Measurements from ENCODE around the gene IRS2.
A peak's percentile ranks its signal among the peaks of the same experiment; 100 is the strongest.

The IRS2 gene

DNA sequence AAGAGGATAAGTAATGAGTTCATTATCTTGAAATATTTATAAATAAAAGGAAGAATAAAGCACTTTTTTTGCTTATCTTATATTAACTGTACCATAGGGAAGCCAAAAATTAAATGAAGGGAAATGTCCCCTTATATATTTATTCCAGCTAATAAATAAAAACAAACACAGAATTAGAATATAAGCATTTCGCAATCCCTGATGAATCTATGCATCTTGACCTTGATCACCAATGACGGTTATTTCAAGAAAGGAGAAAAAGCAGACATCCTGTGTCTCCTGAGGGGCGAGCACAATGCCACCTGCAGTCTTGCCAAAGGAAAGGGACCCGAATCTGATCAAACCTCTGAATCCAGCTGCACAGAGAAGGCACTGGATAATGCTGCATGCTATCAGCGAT is 29.3 kb upstream of the IRS2 start:
- DNase-seq: no peak
- H3K4me2 ChIP-seq (ENCODE audit: low read length, poor library complexity, severe bottlenecking): no peak overlapping the region
- no peak overlapping the region for H2BK120ac ChIP-seq (ENCODE audit: low read depth, low read length)
- H2BK5ac ChIP-seq (ENCODE audit: low read depth, low read length, poor library complexity, severe bottlenecking): no peak overlapping the region
- no peak overlapping the region for H3K23ac ChIP-seq (ENCODE audit: low read length in 2 of 2)
- H3K27ac ChIP-seq (ENCODE audit: low read length, poor library complexity, severe bottlenecking): no peak overlapping the region
- H3K9ac ChIP-seq (ENCODE audit: low read length): no peak overlapping the region
- H2BK15ac ChIP-seq (ENCODE audit: low read depth, poor library complexity, severe bottlenecking): no peak overlapping the region
- no peaks in the 10 kb centered on the region for H3K9me3 ChIP-seq (ENCODE audit: control insufficient read depth, low read length)
- H3K14ac ChIP-seq (ENCODE audit: low read length in 2 of 2): no peak overlapping the region
- H2BK12ac ChIP-seq (ENCODE audit: low read length in 2 of 2): no peak overlapping the region
- peaks cover 0 to 4% of the 10 kb centered on the region in 2 experiments for H3K27me3 ChIP-seq (ENCODE audit: control insufficient read depth in 1 of 2, insufficient read depth in 1 of 2, low read length in 2 of 2)
- no peak overlapping the region for H4K91ac ChIP-seq (ENCODE audit: low read length)
- peaks cover 9% of the 10 kb centered on the region for H3K4me1 ChIP-seq (ENCODE audit: control insufficient read depth, insufficient read depth, low read depth, low read length)
- H3K36me3 ChIP-seq (ENCODE audit: control insufficient read depth in 1 of 2, insufficient read depth in 2 of 2, low read depth in 1 of 2, low read length in 2 of 2): no peaks in the 10 kb centered on the region
- 89% methylated on average over 5 of the region's 5 CpGs for WGBS
- H4K8ac ChIP-seq (ENCODE audit: low read length): no peak overlapping the region
- no peak overlapping the region for H2AFZ ChIP-seq (ENCODE audit: low read depth, low read length)
- no peaks in the 10 kb centered on the region for H3K79me1 ChIP-seq (replicated peaks; ENCODE audit: low read length, poor library complexity, severe bottlenecking)
- no peak overlapping the region for H3K4me3 ChIP-seq (ENCODE audit: insufficient read depth in 1 of 2, low read depth in 1 of 2, low read length in 2 of 2)
- H3K18ac ChIP-seq (ENCODE audit: low read depth in 1 of 2, low read length in 2 of 2): no peak overlapping the region
- H3K4ac ChIP-seq (ENCODE audit: low read depth in 1 of 2, low read length in 2 of 2): no peak overlapping the region
- no peak overlapping the region for H2AK5ac ChIP-seq (ENCODE audit: low read length, severe bottlenecking)

DNA sequence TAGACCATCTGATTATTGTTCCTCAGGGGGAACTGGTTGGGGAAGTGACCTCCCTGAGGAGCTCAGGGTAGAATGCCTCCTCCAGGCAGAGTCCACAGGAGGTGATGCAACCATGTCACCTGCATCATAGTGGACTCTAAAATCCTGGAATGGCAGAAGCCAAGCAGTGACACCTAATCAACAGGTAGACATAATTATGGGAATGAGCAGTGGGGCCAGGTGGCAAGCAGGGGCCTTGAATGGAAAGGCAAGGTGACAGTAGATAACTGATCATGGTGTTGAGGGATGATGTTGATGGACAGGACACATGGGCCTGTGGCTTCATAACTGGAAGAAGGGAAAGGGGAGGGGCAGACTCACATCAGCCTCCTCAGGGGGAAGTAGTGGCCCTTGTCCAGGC is 27.3 kb upstream of the IRS2 start:
- Histone ChIP-seq H2AFZ (ENCODE audit: low read depth, low read length) (no peak overlapping the region), H3K4ac (ENCODE audit: low read depth in 1 of 2, low read length in 2 of 2) (no peak overlapping the region), H3K23ac (ENCODE audit: low read length in 2 of 2) (no peak overlapping the region), H3K14ac (ENCODE audit: low read length in 2 of 2) (no peak overlapping the region), H3K9ac (ENCODE audit: low read length) (no peak overlapping the region), H2BK12ac (ENCODE audit: low read length in 2 of 2) (no peak overlapping the region), H3K9me3 (ENCODE audit: control insufficient read depth, low read length) (no peaks in the 10 kb centered on the region), H3K18ac (ENCODE audit: low read depth in 1 of 2, low read length in 2 of 2) (no peak overlapping the region), H3K36me3 (ENCODE audit: control insufficient read depth in 1 of 2, insufficient read depth in 2 of 2, low read depth in 1 of 2, low read length in 2 of 2) (no peaks in the 10 kb centered on the region), H4K8ac (ENCODE audit: low read length) (no peak overlapping the region), H3K79me1 (replicated peaks; ENCODE audit: low read length, poor library complexity, severe bottlenecking) (no peaks in the 10 kb centered on the region), H3K4me1 (ENCODE audit: control insufficient read depth, insufficient read depth, low read depth, low read length) (peaks cover 11% of the 10 kb centered on the region), H3K27ac (ENCODE audit: low read length, poor library complexity, severe bottlenecking) (no peak overlapping the region), H3K27me3 (ENCODE audit: control insufficient read depth in 1 of 2, insufficient read depth in 1 of 2, low read length in 2 of 2) (peaks cover 0 to 12% of the 10 kb centered on the region in 2 experiments), H3K4me2 (ENCODE audit: low read length, poor library complexity, severe bottlenecking) (no peak overlapping the region), H2BK15ac (ENCODE audit: low read depth, poor library complexity, severe bottlenecking) (no peak overlapping the region), H2BK5ac (ENCODE audit: low read depth, low read length, poor library complexity, severe bottlenecking) (no peak overlapping the region), H2BK120ac (ENCODE audit: low read depth, low read length) (no peak overlapping the region), H4K91ac (ENCODE audit: low read length) (no peak overlapping the region), H2AK5ac (ENCODE audit: low read length, severe bottlenecking) (no peak overlapping the region), H3K4me3 (ENCODE audit: insufficient read depth in 1 of 2, low read depth in 1 of 2, low read length in 2 of 2) (no peak overlapping the region)
- DNase-seq: no peak

DNA sequence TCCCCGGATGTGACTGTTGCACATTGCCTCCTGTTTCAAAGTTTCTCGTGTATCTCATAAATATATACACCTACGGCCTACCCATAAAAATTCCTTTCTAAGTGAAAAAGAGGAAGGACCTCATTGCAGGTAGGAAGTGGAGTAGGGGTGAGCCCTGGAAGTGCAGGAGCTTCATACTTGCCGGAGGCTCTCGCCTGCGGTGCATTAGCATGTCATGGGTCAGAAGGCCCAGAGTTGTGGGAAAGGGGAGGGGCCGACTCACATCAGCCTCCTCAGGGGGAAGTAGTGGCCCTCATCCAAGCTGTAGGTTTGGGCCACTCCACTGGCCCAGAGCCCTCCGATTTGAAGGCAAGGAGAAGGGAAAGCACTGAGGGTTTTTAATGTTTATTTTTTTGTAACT is 26.0 kb upstream of the IRS2 start:
- Histone ChIP-seq H3K36me3 (ENCODE audit: control insufficient read depth in 1 of 2, insufficient read depth in 2 of 2, low read depth in 1 of 2, low read length in 2 of 2) (no peaks in the 10 kb centered on the region), H2AFZ (ENCODE audit: low read depth, low read length) (no peak overlapping the region), H3K18ac (ENCODE audit: low read depth in 1 of 2, low read length in 2 of 2) (no peak overlapping the region), H3K79me1 (replicated peaks; ENCODE audit: low read length, poor library complexity, severe bottlenecking) (no peaks in the 10 kb centered on the region), H4K91ac (ENCODE audit: low read length) (no peak overlapping the region), H3K9ac (ENCODE audit: low read length) (no peak overlapping the region), H3K27me3 (ENCODE audit: control insufficient read depth in 1 of 2, insufficient read depth in 1 of 2, low read length in 2 of 2) (peaks cover 0 to 12% of the 10 kb centered on the region in 2 experiments), H2BK5ac (ENCODE audit: low read depth, low read length, poor library complexity, severe bottlenecking) (no peak overlapping the region), H2AK5ac (ENCODE audit: low read length, severe bottlenecking) (no peak overlapping the region), H3K4me1 (ENCODE audit: control insufficient read depth, insufficient read depth, low read depth, low read length) (peaks cover 11% of the 10 kb centered on the region), H3K27ac (ENCODE audit: low read length, poor library complexity, severe bottlenecking) (no peak overlapping the region), H3K9me3 (ENCODE audit: control insufficient read depth, low read length) (no peaks in the 10 kb centered on the region), H2BK12ac (ENCODE audit: low read length in 2 of 2) (no peak overlapping the region), H3K4ac (ENCODE audit: low read depth in 1 of 2, low read length in 2 of 2) (no peak overlapping the region), H3K4me2 (ENCODE audit: low read length, poor library complexity, severe bottlenecking) (no peak overlapping the region), H4K8ac (ENCODE audit: low read length) (no peak overlapping the region), H3K23ac (ENCODE audit: low read length in 2 of 2) (no peak overlapping the region), H2BK120ac (ENCODE audit: low read depth, low read length) (no peak overlapping the region), H3K14ac (ENCODE audit: low read length in 2 of 2) (no peak overlapping the region), H2BK15ac (ENCODE audit: low read depth, poor library complexity, severe bottlenecking) (no peak overlapping the region), H3K4me3 (ENCODE audit: insufficient read depth in 1 of 2, low read depth in 1 of 2, low read length in 2 of 2) (no peak overlapping the region)
- DNase-seq: no peak
- 94% methylated on average over 5 of the region's 8 CpGs for WGBS

DNA sequence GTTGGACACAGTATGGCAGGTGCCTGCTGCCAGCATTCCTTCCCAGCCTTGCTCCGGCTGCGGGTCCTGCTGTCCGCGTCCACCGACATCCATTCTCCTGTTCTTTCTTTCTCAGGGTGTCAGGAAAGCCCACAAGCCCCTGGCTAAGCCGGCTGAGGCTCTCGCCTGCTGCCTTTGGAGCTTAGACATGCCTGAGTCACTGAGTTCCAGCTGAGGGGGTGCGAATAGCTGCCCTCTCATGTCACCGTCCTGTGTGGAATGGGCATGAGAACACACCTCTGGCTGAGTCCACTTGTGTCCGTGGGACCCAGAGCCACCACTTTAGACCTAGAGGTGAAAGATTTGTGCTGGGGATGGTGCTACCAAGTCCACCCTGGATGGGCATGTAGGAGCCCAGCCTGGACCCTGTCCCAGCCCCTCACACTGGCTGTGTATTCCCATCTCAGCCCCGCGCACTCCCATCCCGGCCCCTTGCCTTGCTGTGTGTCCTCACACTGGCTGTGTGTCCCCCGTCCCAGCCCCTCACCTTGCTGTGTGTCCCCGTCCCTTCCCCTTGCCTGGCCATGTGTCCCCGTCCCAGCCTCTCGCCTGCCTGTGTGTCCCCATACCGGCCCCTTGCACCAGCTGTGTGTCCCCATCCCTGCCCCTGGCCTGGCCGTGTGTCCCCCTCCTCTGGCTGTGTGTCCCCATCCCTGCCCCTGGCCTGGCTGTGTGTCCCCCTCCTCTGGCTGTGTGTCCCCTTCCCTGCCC is 24.6 kb upstream of the IRS2 start:
- no peak overlapping the region for H2BK15ac ChIP-seq (ENCODE audit: low read depth, poor library complexity, severe bottlenecking)
- WGBS: 85% methylated on average over 19 of the region's 19 CpGs

More for the DNA sequence above, 24.6 kb upstream of the IRS2 start:
- peaks cover 9% of the 10 kb centered on the region for H3K4me1 ChIP-seq (ENCODE audit: control insufficient read depth, insufficient read depth, low read depth, low read length)
- no peaks in the 10 kb centered on the region for H3K79me1 ChIP-seq (replicated peaks; ENCODE audit: low read length, poor library complexity, severe bottlenecking)
- H4K8ac ChIP-seq (ENCODE audit: low read length): no peak overlapping the region
- no peak overlapping the region for H4K91ac ChIP-seq (ENCODE audit: low read length)
- no peak overlapping the region for H3K27ac ChIP-seq (ENCODE audit: low read length, poor library complexity, severe bottlenecking)
- no peak for DNase-seq
- no peak overlapping the region for H2BK12ac ChIP-seq (ENCODE audit: low read length in 2 of 2)
- H2AFZ ChIP-seq (ENCODE audit: low read depth, low read length): no peak overlapping the region
- no peak overlapping the region for H2BK120ac ChIP-seq (ENCODE audit: low read depth, low read length)
- H3K27me3 ChIP-seq (ENCODE audit: control insufficient read depth in 1 of 2, insufficient read depth in 1 of 2, low read length in 2 of 2): peaks cover 0 to 12% of the 10 kb centered on the region in 2 experiments
- H3K14ac ChIP-seq (ENCODE audit: low read length in 2 of 2): peak overlapping the region in 1 of 2 experiments; percentile 35
- H2BK5ac ChIP-seq (ENCODE audit: low read depth, low read length, poor library complexity, severe bottlenecking): no peak overlapping the region
- H3K18ac ChIP-seq (ENCODE audit: low read depth in 1 of 2, low read length in 2 of 2): no peak overlapping the region
- no peak overlapping the region for H3K4me2 ChIP-seq (ENCODE audit: low read length, poor library complexity, severe bottlenecking)
- H3K9ac ChIP-seq (ENCODE audit: low read length): no peak overlapping the region
- H3K4ac ChIP-seq (ENCODE audit: low read depth in 1 of 2, low read length in 2 of 2): no peak overlapping the region
- no peaks in the 10 kb centered on the region for H3K9me3 ChIP-seq (ENCODE audit: control insufficient read depth, low read length)
- H3K36me3 ChIP-seq (ENCODE audit: control insufficient read depth in 1 of 2, insufficient read depth in 2 of 2, low read depth in 1 of 2, low read length in 2 of 2): no peaks in the 10 kb centered on the region
- H3K4me3 ChIP-seq (ENCODE audit: insufficient read depth in 1 of 2, low read depth in 1 of 2, low read length in 2 of 2): no peak overlapping the region
- no peak overlapping the region for H2AK5ac ChIP-seq (ENCODE audit: low read length, severe bottlenecking)
- no peak overlapping the region for H3K23ac ChIP-seq (ENCODE audit: low read length in 2 of 2)

Measured in mesenchymal stem cell (in vitro differentiated cells and primary cell).